Esophagus squamous epithelium (tissue), 4 donors: ENCODE measurements around the gene FMO5.

Experiments used
- POLR2A ChIP-seq, 4 donors: fragments of 450-650 bp; IDR thresholded peaks; one replicate each; pipeline ENCODE4 v1.6.1; 2017; ENCODE audit warnings: antibody characterized with exemption in 4 of 4, mild to moderate bottlenecking in 4 of 4, moderate library complexity in 3 of 4
- TF ChIP-seq, protein P1 (sequence below), 6 experiments: fragments of 450-650 bp in 4 of 6; fragments of 200-600 bp in 2 of 6; sonication (generic) in 2 of 6; IDR thresholded peaks; one replicate each; pipeline ENCODE4 v1.5.1; 2016 to 2019; ENCODE audit warnings: antibody characterized with exemption in 6 of 6, mild to moderate bottlenecking in 4 of 6, moderate library complexity in 4 of 6

DNA sequence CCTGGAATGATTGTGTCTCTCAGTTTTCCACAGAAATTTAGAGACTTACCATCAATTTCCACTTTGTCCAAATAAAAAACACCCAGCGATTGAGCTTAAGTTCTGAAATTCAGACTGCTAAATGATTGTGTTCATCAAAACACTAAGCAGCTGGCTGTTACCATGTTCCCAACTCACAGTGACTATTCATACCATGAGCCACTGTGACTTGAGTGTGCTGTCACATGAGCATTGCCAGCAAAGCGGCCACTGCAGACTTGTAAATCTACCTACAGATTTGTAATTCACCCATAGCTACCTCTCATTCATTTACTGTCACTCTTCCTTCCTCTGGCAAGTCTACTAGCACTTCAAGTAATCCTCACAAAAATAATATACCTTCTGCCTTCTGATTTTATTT, 35.6 kb downstream of the FMO5 start:
- no peak for TF ChIP-seq POLR2A (IDR thresholded peaks at IDR 0.05)
- TF ChIP-seq, protein P1, sequence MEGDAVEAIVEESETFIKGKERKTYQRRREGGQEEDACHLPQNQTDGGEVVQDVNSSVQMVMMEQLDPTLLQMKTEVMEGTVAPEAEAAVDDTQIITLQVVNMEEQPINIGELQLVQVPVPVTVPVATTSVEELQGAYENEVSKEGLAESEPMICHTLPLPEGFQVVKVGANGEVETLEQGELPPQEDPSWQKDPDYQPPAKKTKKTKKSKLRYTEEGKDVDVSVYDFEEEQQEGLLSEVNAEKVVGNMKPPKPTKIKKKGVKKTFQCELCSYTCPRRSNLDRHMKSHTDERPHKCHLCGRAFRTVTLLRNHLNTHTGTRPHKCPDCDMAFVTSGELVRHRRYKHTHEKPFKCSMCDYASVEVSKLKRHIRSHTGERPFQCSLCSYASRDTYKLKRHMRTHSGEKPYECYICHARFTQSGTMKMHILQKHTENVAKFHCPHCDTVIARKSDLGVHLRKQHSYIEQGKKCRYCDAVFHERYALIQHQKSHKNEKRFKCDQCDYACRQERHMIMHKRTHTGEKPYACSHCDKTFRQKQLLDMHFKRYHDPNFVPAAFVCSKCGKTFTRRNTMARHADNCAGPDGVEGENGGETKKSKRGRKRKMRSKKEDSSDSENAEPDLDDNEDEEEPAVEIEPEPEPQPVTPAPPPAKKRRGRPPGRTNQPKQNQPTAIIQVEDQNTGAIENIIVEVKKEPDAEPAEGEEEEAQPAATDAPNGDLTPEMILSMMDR (IDR thresholded peaks at IDR 0.05), result no peak
